Measurements from ENCODE around the gene MAP3K6. TPM values are rescaled to one million over a fixed set of nuclear protein-coding genes. Genes with fewer than 3 reads are reported as not detected.

Gene MAP3K6
- total RNA-seq, 1 experiment from 2014 or later, result 25.1 TPM

DNA sequence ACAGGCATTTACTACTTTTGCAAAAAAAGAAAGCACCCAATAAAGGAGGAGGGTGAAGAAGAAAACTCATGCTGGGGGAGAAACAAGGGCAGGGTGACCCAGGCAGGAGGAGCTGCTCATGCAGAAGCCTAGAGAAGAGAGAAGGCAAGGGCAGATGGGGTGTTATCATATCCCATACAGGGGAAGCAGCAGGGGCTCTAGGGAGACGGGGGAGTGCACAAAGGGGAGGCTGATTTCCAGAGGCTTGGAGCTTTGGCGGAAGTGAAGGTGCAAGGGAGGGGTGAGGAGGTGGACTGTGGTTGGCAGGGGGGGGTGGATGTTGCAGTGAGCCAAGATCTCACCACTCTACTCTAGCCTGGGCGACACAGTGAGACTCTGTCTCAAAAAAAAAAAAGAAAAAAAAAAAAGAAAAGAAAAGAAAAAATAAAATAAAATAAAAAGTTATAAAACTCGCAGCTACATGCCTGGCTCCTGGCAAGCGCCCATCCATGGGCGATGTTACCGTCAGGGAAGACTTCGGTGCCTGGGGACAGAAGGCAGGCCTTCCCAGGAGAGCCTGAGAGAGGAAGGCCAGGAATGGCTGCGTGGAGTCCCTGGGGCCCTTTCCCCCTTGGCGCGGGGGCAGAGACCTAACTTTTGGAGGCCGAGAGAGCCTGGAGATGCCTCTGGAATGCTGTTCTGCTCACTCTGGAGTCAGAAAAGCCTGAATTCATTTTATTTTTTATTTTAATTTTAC lies 11.2 kb upstream of the MAP3K6 start:
- CTCF ChIA-PET, result no interaction called here
- POLR2A ChIA-PET (ENCODE audit: unreplicated experiment), result no interaction called here
- Histone ChIP-seq H3K4me3 (ENCODE audit: low read length) (no peak overlapping the region), H3F3A (ENCODE audit: low read length, unreplicated experiment) (no peaks in the 10 kb centered on the region), H4K20me1 (ENCODE audit: low read length) (no peaks in the 10 kb centered on the region), H3K27ac (ENCODE audit: low read length) (no peak overlapping the region), H3K4me1 (ENCODE audit: insufficient read depth, low read length) (no peaks in the 10 kb centered on the region), H3K9me3 (ENCODE audit: low read length) (no peaks in the 10 kb centered on the region), H3K79me2 (ENCODE audit: low read length) (no peaks in the 10 kb centered on the region), H3K4me2 (ENCODE audit: low read length) (no peak overlapping the region), H3K9ac (ENCODE audit: low read length) (no peak overlapping the region), H3K27me3 (ENCODE audit: low read length) (no peaks in the 10 kb centered on the region), H3K36me3 (ENCODE audit: low read depth, low read length) (no peaks in the 10 kb centered on the region), H3K9me2 (replicated peaks; ENCODE audit: low read length) (no peaks in the 10 kb centered on the region), H2AFZ (ENCODE audit: low read length) (no peak overlapping the region)
- BruUV-seq (replicated peaks), result no TSS peak
- intact Hi-C loops (cut with micrococcal nuclease), result no loop called here
- ATAC-seq (no peak), DNase-seq (no peak)
- TF ChIP-seq EZH2 (IDR thresholded peaks at IDR 0.05; ENCODE audit: low read length, unreplicated experiment) (no peak), EZH2phosphoT487 (IDR thresholded peaks at IDR 0.05; ENCODE audit: borderline replicate concordance, low read length) (no peak)
- TF ChIP-seq, protein P1, sequence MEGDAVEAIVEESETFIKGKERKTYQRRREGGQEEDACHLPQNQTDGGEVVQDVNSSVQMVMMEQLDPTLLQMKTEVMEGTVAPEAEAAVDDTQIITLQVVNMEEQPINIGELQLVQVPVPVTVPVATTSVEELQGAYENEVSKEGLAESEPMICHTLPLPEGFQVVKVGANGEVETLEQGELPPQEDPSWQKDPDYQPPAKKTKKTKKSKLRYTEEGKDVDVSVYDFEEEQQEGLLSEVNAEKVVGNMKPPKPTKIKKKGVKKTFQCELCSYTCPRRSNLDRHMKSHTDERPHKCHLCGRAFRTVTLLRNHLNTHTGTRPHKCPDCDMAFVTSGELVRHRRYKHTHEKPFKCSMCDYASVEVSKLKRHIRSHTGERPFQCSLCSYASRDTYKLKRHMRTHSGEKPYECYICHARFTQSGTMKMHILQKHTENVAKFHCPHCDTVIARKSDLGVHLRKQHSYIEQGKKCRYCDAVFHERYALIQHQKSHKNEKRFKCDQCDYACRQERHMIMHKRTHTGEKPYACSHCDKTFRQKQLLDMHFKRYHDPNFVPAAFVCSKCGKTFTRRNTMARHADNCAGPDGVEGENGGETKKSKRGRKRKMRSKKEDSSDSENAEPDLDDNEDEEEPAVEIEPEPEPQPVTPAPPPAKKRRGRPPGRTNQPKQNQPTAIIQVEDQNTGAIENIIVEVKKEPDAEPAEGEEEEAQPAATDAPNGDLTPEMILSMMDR (conservative IDR thresholded peaks at IDR 0.05; ENCODE audit: low read depth, low read length), result no peak

DNA sequence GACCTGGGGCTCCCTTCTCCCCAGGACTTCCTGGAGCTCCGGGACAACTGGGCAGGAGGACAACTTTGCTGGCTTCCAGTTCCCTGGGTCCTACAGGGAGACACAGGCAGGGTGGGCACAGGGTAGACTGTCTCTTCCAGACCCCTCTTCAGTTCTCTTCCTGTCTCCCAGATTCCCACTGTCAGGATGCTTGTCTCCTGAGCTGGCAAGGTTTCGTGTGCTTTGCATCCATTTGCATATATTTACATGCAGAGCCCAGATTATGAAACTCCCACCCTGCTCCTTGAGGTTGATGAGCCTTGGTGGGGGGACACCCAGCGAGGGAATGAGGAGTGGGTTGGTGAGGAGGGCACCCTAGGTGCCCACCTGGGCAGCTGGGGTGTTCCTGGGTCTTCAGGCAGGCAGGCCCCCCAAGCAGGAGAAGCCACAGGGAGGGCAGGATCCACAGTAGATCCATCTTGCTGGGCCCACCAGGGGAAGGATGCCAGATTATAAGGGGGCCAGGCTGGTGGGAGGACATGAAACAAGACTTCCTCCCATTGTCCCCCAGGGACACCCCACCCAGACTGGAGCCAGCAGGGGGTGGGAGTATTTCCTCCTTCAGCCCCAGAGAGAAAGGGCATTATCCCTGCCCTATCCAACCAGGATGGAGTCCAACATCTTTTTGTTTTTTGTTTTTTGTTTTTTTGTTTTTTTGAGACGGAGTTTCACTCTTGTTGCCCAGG lies 7.8 kb upstream of the MAP3K6 start, which contains the start of gene FCN3:
FCN3 (minus strand) TSS at position 463 of the 725 bp plus-strand sequence; CDS start at position 457, 6 bp downstream.
- Histone ChIP-seq H3K9me2 (replicated peaks; ENCODE audit: low read length) (no peaks in the 10 kb centered on the region), H3K4me1 (ENCODE audit: insufficient read depth, low read length) (no peaks in the 10 kb centered on the region), H3K27ac (ENCODE audit: low read length) (no peak within 1 kb of the TSS), H2AFZ (ENCODE audit: low read length) (no peak within 1 kb of the TSS), H3K4me2 (ENCODE audit: low read length) (no peak within 1 kb of the TSS), H3K36me3 (ENCODE audit: low read depth, low read length) (no peaks in the 10 kb centered on the region), H3K9ac (ENCODE audit: low read length) (no peak within 1 kb of the TSS), H3F3A (ENCODE audit: low read length, unreplicated experiment) (no peaks in the 10 kb centered on the region), H3K9me3 (ENCODE audit: low read length) (no peaks in the 10 kb centered on the region), H3K27me3 (ENCODE audit: low read length) (no peaks in the 10 kb centered on the region), H3K79me2 (ENCODE audit: low read length) (no peaks in the 10 kb centered on the region), H4K20me1 (ENCODE audit: low read length) (no peaks in the 10 kb centered on the region), H3K4me3 (ENCODE audit: low read length) (no peak within 1 kb of the TSS)
- CTCF ChIA-PET, result no interaction called here
- intact Hi-C loops (cut with micrococcal nuclease), result no loop called here
- ATAC-seq (no peak), DNase-seq (no peak)
- no TSS peak for BruUV-seq (replicated peaks)
- TF ChIP-seq, protein P1 (conservative IDR thresholded peaks at IDR 0.05; ENCODE audit: low read depth, low read length), result no peak
- TF ChIP-seq EZH2phosphoT487 (IDR thresholded peaks at IDR 0.05; ENCODE audit: borderline replicate concordance, low read length) (no peak), EZH2 (IDR thresholded peaks at IDR 0.05; ENCODE audit: low read length, unreplicated experiment) (no peak)
- POLR2A ChIA-PET (ENCODE audit: unreplicated experiment), result no interaction called here

Measured in PC-3 (cell line).